Osteocyte (in vitro differentiated cells): ENCODE measurements around the gene KAZN. TPM values are rescaled to one million over a fixed set of nuclear protein-coding genes. Genes with fewer than 3 reads are reported as not detected.

ENCODE experiments used
- DNase-seq: peaks from one replicate; pipeline ENCODE4 v3.0.0; 2021; ENCODE audit warnings: mixed read lengths; ENCODE audit not compliant: unreplicated experiment; ENCODE audit errors: extremely low spot score
- H3K27ac Mint-ChIP-seq: one replicate; pipeline ENCODE4 v1.8.0; 2021; ENCODE audit warnings: mild to moderate bottlenecking, mixed read lengths; ENCODE audit not compliant: unreplicated experiment
- H3K27me3 Mint-ChIP-seq: one replicate; pipeline ENCODE4 v1.8.0; 2021; ENCODE audit warnings: mixed read lengths; ENCODE audit not compliant: unreplicated experiment
- H3K36me3 Mint-ChIP-seq: one replicate; pipeline ENCODE4 v1.8.0; 2021; ENCODE audit warnings: mixed read lengths; ENCODE audit not compliant: unreplicated experiment
- H3K4me1 Mint-ChIP-seq: one replicate; pipeline ENCODE4 v1.8.0; 2021; ENCODE audit warnings: mixed read lengths; ENCODE audit not compliant: unreplicated experiment
- H3K4me3 Mint-ChIP-seq: one replicate; pipeline ENCODE4 v1.8.0; 2021; ENCODE audit warnings: mild to moderate bottlenecking, moderate library complexity, mixed read lengths; ENCODE audit not compliant: unreplicated experiment
- H3K9me3 Mint-ChIP-seq: one replicate; pipeline ENCODE4 v1.8.0; 2021; ENCODE audit warnings: mixed read lengths; ENCODE audit not compliant: unreplicated experiment
- total RNA-seq: library from RNA; stranded (reverse); gene quantifications from 2 replicates; pipeline ENCODE4 v1.2.1, GENCODE V29; 2021
- TF ChIP-seq, protein P1 (sequence below): fragments of 200-600 bp; sonication (generic); IDR thresholded peaks from 2 replicates; pipeline ENCODE4 v1.5.0; 2021; ENCODE audit warnings: antibody characterized with exemption, mild to moderate bottlenecking, moderate library complexity

KAZN gene
- total RNA-seq, 1 donor from 2014 or later: 47.1 TPM

DNA sequence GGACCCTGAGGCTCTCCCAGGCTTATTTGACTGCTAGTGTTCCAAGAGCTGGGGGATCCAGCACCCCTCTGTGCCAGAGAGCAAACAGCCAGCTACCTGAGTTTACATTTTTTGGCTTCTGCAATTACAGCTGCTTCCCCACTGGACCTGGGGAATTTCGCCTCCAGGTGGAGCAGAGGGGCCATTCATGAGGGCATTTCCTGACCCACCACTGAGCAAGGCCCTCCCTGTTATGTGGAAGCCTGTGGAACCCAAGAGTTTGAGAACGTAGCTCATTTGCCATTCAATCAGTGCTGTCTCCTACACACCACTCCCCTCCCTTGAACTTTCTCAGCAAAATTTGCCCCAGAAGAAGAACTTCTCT lies 512.4 kb downstream of the KAZN start:
- H3K36me3 Mint-ChIP-seq: peaks cover 2% of the 10 kb centered on the region
- H3K27ac Mint-ChIP-seq: no peak overlapping the region
- TF ChIP-seq, protein P1, sequence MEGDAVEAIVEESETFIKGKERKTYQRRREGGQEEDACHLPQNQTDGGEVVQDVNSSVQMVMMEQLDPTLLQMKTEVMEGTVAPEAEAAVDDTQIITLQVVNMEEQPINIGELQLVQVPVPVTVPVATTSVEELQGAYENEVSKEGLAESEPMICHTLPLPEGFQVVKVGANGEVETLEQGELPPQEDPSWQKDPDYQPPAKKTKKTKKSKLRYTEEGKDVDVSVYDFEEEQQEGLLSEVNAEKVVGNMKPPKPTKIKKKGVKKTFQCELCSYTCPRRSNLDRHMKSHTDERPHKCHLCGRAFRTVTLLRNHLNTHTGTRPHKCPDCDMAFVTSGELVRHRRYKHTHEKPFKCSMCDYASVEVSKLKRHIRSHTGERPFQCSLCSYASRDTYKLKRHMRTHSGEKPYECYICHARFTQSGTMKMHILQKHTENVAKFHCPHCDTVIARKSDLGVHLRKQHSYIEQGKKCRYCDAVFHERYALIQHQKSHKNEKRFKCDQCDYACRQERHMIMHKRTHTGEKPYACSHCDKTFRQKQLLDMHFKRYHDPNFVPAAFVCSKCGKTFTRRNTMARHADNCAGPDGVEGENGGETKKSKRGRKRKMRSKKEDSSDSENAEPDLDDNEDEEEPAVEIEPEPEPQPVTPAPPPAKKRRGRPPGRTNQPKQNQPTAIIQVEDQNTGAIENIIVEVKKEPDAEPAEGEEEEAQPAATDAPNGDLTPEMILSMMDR: no peak
- H3K4me1 Mint-ChIP-seq: peaks cover 8% of the 10 kb centered on the region
- no peak for DNase-seq
- no peaks in the 10 kb centered on the region for H3K9me3 Mint-ChIP-seq
- H3K4me3 Mint-ChIP-seq: no peak overlapping the region
- peaks cover 5% of the 10 kb centered on the region for H3K27me3 Mint-ChIP-seq

DNA sequence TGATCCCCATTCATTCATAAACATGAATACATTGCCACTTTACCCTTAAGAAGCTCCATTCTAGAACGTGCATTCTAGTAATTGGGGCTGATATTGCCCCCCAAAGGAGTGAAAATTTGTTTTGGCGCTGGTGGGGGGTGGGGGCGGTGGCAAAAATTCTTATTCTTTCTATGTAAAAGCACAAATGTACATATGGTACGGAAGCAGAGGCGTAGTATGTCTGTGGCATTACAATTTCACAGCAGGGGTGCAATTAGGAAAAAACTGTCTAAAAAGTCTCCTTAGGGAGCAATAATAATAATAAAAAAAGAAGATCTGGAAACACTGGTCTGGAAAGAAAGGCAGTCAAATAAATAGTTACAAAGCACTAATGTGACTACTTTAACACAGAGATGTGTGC lies 514.7 kb downstream of the KAZN start:
- Mint-ChIP-seq H3K4me3 (no peak overlapping the region), H3K4me1 (peaks cover 8% of the 10 kb centered on the region), H3K36me3 (peaks cover 2% of the 10 kb centered on the region), H3K27ac (no peak overlapping the region), H3K27me3 (peaks cover 5% of the 10 kb centered on the region), H3K9me3 (no peaks in the 10 kb centered on the region)
- TF ChIP-seq, protein P1: no peak
- no peak for DNase-seq

DNA sequence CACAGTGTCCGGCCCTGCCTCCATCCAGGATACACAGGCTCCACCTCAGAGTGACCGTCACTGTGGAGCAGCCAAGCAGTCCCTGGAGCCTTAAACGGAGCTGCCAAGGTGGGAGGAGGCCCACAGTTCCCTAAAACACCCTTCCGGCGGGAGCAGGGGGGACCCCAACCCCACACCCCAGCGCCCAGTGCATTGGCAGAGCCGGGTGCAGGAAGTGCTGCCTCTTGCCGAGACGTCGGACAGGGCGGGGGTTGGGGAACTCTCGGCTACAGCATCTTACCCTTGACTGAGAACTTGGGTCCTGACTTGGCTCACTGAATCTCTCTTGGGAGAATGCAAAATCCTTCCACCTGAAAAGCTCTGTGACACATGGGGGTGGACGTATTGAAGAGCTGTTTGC lies 516.4 kb downstream of the KAZN start:
- no peak for DNase-seq

DNA sequence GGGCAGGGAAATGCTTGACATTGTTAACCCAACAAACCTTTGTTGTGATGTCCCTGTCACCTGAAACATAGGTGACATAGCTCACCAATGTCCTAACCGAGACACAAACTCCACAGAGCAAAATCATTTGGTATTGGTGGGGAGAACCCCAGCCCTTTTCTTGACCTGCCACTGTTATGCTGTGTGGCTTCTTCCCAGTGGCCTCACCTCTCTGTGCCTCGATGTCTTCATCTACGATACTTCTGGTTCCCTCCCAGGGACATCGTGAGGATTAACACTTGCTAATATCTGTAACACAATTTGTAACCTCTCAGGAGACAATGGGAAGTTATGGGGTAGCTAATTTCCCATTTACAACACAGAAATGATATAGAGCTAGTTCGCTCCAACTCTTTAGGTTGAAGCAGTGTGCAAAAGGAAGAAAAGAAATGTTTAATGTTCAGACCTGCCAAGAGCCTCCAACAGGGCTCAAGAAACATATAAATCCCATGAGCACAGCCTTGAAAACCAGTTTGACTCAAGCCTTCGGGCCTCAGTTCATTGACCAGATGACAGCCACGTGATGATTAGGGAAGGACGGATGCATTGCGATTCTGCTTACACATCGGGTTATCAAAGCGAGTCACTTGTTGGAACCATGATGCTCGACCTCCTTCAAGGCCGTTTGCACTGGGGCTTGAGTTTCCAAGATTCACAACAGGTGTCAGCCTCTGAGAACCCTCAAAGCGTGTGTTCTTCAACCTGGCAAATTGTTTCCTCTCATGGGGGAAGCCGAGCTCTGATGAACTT lies 517.3 kb downstream of the KAZN start:
- TF ChIP-seq, protein P1: no peak
- DNase-seq: no peak
- H3K36me3 Mint-ChIP-seq: peaks cover 2% of the 10 kb centered on the region
- H3K9me3 Mint-ChIP-seq: no peaks in the 10 kb centered on the region
- no peak overlapping the region for H3K4me3 Mint-ChIP-seq
- H3K4me1 Mint-ChIP-seq: peaks cover 8% of the 10 kb centered on the region
- H3K27me3 Mint-ChIP-seq: peaks cover 9% of the 10 kb centered on the region
- no peak overlapping the region for H3K27ac Mint-ChIP-seq

More for the DNA sequence above, 516.4 kb downstream of the KAZN start:
- peaks cover 2% of the 10 kb centered on the region for H3K36me3 Mint-ChIP-seq
- H3K4me1 Mint-ChIP-seq: peaks cover 8% of the 10 kb centered on the region
- no peaks in the 10 kb centered on the region for H3K9me3 Mint-ChIP-seq
- TF ChIP-seq, protein P1: no peak
- peaks cover under 1% of the 10 kb centered on the region for H3K27me3 Mint-ChIP-seq
- H3K4me3 Mint-ChIP-seq: no peak overlapping the region
- no peak overlapping the region for H3K27ac Mint-ChIP-seq

DNA sequence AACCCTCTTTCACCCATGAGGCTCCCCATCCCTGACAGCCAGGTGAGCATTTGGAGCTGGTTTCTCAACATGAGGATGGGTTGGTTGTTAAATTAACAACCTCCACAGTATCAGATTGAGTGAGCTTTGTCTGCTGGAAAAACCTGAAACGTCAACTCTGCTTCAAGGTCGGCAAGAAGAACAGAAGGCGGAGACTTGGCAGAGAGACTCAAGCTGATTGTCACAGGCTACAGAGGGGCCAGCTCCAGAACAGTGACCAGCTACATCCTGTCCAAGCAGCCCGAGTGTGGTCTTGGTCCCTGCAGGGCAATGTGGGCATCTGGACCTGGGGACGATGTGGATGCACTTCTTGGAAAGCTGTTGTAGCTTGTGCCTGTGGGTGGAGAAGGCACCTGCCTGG lies 518.5 kb downstream of the KAZN start:
- H3K36me3 Mint-ChIP-seq: peaks cover 2% of the 10 kb centered on the region

More for the DNA sequence above, 518.5 kb downstream of the KAZN start:
- Mint-ChIP-seq H3K9me3 (no peaks in the 10 kb centered on the region), H3K27ac (no peak overlapping the region), H3K4me3 (no peak overlapping the region), H3K27me3 (peaks cover 17% of the 10 kb centered on the region), H3K4me1 (peaks cover 7% of the 10 kb centered on the region)
- DNase-seq: no peak
- TF ChIP-seq, protein P1: no peak
